ENCODE results near the gene MPL.

DNA sequence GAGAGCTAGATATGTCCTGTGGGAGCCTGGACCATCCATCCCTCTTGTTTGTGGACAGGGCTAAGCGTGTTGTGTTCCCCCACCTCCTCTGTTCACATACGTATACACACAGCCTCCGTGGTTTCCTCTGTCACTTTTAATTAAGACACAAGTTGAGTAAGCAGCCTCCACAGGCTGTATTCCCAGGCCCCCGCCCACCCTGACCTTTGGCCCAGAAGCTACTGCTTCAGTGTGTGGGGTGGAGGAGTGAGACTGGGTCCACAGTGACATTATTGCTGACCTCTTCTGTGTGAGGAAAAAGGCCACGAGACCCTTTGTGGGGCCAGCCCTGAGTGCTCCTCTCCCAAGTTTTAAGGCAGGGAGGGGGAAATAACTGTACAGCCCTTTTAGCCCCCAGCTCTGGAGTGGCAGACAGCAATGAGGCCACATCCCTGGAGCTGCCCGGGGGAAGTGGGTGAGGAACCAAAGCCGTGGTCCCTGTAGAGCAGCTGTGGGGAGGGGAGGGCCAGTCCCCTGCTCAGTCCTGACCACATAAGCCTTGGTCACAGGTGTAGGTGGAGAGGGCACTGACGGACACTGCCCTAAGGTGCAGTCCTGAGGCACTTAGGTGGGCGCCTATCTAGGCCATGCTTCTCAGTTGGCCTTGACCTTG lies 25.8 kb downstream of the MPL start:
- no peak for TF ChIP-seq SOX15 (CRISPR knock-in tag; IDR thresholded peaks at IDR 0.05)
- TF ChIP-seq, protein P1, sequence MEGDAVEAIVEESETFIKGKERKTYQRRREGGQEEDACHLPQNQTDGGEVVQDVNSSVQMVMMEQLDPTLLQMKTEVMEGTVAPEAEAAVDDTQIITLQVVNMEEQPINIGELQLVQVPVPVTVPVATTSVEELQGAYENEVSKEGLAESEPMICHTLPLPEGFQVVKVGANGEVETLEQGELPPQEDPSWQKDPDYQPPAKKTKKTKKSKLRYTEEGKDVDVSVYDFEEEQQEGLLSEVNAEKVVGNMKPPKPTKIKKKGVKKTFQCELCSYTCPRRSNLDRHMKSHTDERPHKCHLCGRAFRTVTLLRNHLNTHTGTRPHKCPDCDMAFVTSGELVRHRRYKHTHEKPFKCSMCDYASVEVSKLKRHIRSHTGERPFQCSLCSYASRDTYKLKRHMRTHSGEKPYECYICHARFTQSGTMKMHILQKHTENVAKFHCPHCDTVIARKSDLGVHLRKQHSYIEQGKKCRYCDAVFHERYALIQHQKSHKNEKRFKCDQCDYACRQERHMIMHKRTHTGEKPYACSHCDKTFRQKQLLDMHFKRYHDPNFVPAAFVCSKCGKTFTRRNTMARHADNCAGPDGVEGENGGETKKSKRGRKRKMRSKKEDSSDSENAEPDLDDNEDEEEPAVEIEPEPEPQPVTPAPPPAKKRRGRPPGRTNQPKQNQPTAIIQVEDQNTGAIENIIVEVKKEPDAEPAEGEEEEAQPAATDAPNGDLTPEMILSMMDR (IDR thresholded peaks at IDR 0.05): no peak
- TF ChIP-seq TCF7 (CRISPR knock-in tag; IDR thresholded peaks at IDR 0.05; ENCODE audit: low read depth): no peak
- no peak for TF ChIP-seq ZBTB21 (CRISPR knock-in tag; IDR thresholded peaks at IDR 0.05; ENCODE audit: borderline replicate concordance)
- TF ChIP-seq, protein P2, sequence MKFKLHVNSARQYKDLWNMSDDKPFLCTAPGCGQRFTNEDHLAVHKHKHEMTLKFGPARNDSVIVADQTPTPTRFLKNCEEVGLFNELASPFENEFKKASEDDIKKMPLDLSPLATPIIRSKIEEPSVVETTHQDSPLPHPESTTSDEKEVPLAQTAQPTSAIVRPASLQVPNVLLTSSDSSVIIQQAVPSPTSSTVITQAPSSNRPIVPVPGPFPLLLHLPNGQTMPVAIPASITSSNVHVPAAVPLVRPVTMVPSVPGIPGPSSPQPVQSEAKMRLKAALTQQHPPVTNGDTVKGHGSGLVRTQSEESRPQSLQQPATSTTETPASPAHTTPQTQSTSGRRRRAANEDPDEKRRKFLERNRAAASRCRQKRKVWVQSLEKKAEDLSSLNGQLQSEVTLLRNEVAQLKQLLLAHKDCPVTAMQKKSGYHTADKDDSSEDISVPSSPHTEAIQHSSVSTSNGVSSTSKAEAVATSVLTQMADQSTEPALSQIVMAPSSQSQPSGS (CRISPR knock-in tag; IDR thresholded peaks at IDR 0.05; ENCODE audit: borderline replicate concordance, low read depth): no peak
- TF ChIP-seq, protein P3, sequence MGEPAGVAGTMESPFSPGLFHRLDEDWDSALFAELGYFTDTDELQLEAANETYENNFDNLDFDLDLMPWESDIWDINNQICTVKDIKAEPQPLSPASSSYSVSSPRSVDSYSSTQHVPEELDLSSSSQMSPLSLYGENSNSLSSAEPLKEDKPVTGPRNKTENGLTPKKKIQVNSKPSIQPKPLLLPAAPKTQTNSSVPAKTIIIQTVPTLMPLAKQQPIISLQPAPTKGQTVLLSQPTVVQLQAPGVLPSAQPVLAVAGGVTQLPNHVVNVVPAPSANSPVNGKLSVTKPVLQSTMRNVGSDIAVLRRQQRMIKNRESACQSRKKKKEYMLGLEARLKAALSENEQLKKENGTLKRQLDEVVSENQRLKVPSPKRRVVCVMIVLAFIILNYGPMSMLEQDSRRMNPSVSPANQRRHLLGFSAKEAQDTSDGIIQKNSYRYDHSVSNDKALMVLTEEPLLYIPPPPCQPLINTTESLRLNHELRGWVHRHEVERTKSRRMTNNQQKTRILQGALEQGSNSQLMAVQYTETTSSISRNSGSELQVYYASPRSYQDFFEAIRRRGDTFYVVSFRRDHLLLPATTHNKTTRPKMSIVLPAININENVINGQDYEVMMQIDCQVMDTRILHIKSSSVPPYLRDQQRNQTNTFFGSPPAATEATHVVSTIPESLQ (CRISPR knock-in tag; IDR thresholded peaks at IDR 0.05): no peak
- TF ChIP-seq ETV6 (CRISPR knock-in tag; IDR thresholded peaks at IDR 0.05): no peak
- TF ChIP-seq, protein P4, sequence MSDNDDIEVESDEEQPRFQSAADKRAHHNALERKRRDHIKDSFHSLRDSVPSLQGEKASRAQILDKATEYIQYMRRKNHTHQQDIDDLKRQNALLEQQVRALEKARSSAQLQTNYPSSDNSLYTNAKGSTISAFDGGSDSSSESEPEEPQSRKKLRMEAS (CRISPR knock-in tag; IDR thresholded peaks at IDR 0.05): no peak
- TF ChIP-seq NR3C1 (CRISPR knock-in tag; conservative IDR thresholded peaks at IDR 0.05; ENCODE audit: low read depth): no peak
- TF ChIP-seq TP53 (CRISPR knock-in tag; IDR thresholded peaks at IDR 0.05): no peak
- 0 out of 2 replicates have a peak, but pooled peaks have one; percentile 43 for TF ChIP-seq ESRRA (CRISPR knock-in tag; IDR thresholded peaks at IDR 0.05; ENCODE audit: borderline replicate concordance)
